A673 (cell line): ENCODE measurements around the gene LRRC43. TPM values are rescaled to one million over a fixed set of nuclear protein-coding genes. Genes with fewer than 3 reads are reported as not detected.
A peak's percentile ranks its signal among the peaks of the same experiment; 100 is the strongest.

Experiments used
- BruUV-seq: library from RNA; stranded (reverse); fragments of 400-500 nt; replicated peaks from 2 replicates; lab custom pipeline; 2021; lab: Mats Ljungman, UMichigan
- CTCF ChIA-PET: fragments of 300-600 bp; sonication (Branson Sonifier 250); formaldehyde crosslinking; loops from one replicate; lab custom pipeline; 2022; ENCODE audit warnings: antibody characterized with exemption; lab: Charles Lee
- POLR2A ChIA-PET: fragments of 300-600 bp; sonication (Branson Sonifier 250); formaldehyde crosslinking; loops from one replicate; lab custom pipeline; 2022; ENCODE audit warnings: antibody characterized with exemption; ENCODE audit not compliant: low non-redundant PET; lab: Charles Lee
- DNase-seq: peaks from one replicate; pipeline ENCODE4 v3.0.0-alpha.2; 2015; ENCODE audit warnings: low spot score
- H3K27ac ChIP-seq: fragments of 200-600 bp; sonication (generic); 2 replicates; pipeline ENCODE4 v1.5.1; 2016; ENCODE audit warnings: mixed run types, low read depth, mild to moderate bottlenecking, mixed read lengths, antibody characterized with exemption, low read length; ENCODE audit not compliant: poor library complexity, severe bottlenecking
- H3K27me3 ChIP-seq: fragments of 200-600 bp; sonication (generic); replicated peaks from 2 replicates; pipeline ENCODE4 v1.6.1; 2017; ENCODE audit warnings: mixed run types, low read depth, mild to moderate bottlenecking, mixed read lengths, antibody characterized with exemption, low read length; ENCODE audit not compliant: insufficient read depth, poor library complexity
- H3K36me3 ChIP-seq: fragments of 200-600 bp; sonication (generic); 2 replicates; pipeline ENCODE4 v1.6.1; 2016; ENCODE audit warnings: mixed run types, mild to moderate bottlenecking, mixed read lengths, antibody characterized with exemption, low read length; ENCODE audit not compliant: insufficient read depth, poor library complexity, severe bottlenecking
- H3K4me1 ChIP-seq: fragments of 200-600 bp; sonication (generic); 2 replicates; pipeline ENCODE4 v1.6.1; 2017; ENCODE audit warnings: mixed run types, mild to moderate bottlenecking, mixed read lengths, antibody characterized with exemption, low read length; ENCODE audit not compliant: insufficient read depth, poor library complexity, severe bottlenecking
- H3K4me3 ChIP-seq: fragments of 200-600 bp; sonication (generic); 2 replicates; pipeline ENCODE4 v1.5.1; 2016; ENCODE audit warnings: low read depth, mixed run types, mild to moderate bottlenecking, mixed read lengths, low read length; ENCODE audit not compliant: poor library complexity, severe bottlenecking
- H3K9me3 ChIP-seq: fragments of 200-600 bp; sonication (generic); 2 replicates; pipeline ENCODE4 v1.6.1; 2016; ENCODE audit warnings: mixed run types, low read depth, mild to moderate bottlenecking, mixed read lengths, antibody characterized with exemption, low read length; ENCODE audit not compliant: poor library complexity, severe bottlenecking
- EZH2 ChIP-seq: fragments of 200-600 bp; sonication (generic); IDR thresholded peaks from 2 replicates; pipeline ENCODE4 v1.6.1; 2017; ENCODE audit warnings: borderline replicate concordance, low read depth, mild to moderate bottlenecking, mixed read lengths, antibody characterized with exemption, low read length; ENCODE audit not compliant: poor library complexity, severe bottlenecking
- intact Hi-C: fragments of 100-400 bp; cut with micrococcal nuclease; formaldehyde crosslinking; loops from one replicate; pipeline ENCODE4 v1.10.0; 2022; ENCODE audit not compliant: unreplicated experiment
- total RNA-seq: library from RNA; stranded (reverse); gene quantifications from 2 replicates; pipeline ENCODE4 v1.2.3, GENCODE V29; 2021
- TF ChIP-seq, protein P1 (sequence below): fragments of 300-800, 200-600 bp; sonication (generic); conservative IDR thresholded peaks from 2 replicates; pipeline ENCODE4 v1.5.1; 2017; ENCODE audit warnings: low read depth, mild to moderate bottlenecking, antibody characterized with exemption, low read length, moderate library complexity, mixed read lengths

The LRRC43 gene
- total RNA-seq, 1 experiment from 2014 or later = not detected

GRCh38 chr12:122189626-122190475, 6.9 kb downstream of the LRRC43 start:
- Histone ChIP-seq H3K9me3 (no peaks in the 10 kb centered on the region), H3K27ac (no peak overlapping the region), H3K27me3 (no peaks in the 10 kb centered on the region), H3K4me1 (no peaks in the 10 kb centered on the region), H3K4me3 (no peak overlapping the region), H3K36me3 (no peaks in the 10 kb centered on the region)
- intact Hi-C loops = loop anchor here (5.0 kb wide), 2 partner anchors 58 to 138 kb away; no protein-coding TSS in a partner anchor
- no TSS peak for BruUV-seq
- POLR2A ChIA-PET = no interaction called here
- no peak for DNase-seq
- TF ChIP-seq, protein P1, sequence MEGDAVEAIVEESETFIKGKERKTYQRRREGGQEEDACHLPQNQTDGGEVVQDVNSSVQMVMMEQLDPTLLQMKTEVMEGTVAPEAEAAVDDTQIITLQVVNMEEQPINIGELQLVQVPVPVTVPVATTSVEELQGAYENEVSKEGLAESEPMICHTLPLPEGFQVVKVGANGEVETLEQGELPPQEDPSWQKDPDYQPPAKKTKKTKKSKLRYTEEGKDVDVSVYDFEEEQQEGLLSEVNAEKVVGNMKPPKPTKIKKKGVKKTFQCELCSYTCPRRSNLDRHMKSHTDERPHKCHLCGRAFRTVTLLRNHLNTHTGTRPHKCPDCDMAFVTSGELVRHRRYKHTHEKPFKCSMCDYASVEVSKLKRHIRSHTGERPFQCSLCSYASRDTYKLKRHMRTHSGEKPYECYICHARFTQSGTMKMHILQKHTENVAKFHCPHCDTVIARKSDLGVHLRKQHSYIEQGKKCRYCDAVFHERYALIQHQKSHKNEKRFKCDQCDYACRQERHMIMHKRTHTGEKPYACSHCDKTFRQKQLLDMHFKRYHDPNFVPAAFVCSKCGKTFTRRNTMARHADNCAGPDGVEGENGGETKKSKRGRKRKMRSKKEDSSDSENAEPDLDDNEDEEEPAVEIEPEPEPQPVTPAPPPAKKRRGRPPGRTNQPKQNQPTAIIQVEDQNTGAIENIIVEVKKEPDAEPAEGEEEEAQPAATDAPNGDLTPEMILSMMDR = no peak
- TF ChIP-seq EZH2 = no peak
- CTCF ChIA-PET = interaction anchor here (0.6 kb wide), 2 partner anchors 164 to 903 kb away, joined by 3 to 4 read pairs; no protein-coding TSS in a partner anchor

DNA sequence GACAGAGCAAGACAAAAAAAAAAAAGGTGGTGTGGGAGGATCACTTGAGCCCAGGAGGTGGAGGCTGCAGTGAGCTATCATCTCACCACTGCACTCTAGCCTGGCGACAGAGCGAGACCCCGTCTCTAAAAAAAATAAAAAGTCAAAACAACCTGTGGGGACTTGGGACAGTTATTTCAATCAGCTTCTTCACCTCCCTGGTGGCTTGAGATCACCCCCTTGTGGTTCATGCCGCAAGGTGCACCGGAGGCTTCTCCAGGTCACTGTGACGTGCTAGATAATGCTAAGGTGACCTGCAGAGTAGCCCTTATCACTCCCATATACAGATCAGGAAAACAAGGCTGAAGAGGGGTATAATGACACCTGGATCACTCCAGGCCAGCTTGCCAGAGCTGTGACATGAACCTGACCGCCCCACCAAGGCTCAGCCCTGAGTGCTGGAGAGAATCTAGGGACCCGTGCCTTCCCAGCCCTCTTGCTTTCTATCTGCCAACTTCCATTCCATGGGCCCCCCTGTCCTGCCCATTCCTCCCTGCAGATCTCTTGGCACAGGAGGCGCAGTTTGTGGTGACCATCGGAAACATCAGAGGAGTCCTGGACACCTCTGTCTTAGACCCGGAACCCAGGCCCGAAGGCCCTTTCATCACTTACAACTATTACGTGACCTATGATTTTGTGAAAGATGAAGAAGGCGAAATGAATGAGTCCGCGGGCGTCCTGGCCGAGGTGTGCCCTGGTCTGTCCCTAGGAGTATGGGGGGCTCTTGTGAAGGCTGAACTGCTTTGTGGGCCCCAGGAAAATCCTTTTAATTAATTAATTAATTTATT, 8.1 kb downstream of the LRRC43 start:
- peak; percentile 73 for DNase-seq
- H3K36me3 ChIP-seq = no peaks in the 10 kb centered on the region
- no peak overlapping the region for H3K27ac ChIP-seq
- ChIA-PET POLR2A (no interaction called here), CTCF (interaction anchor here (0.7 to 2.0 kb wide), 3 partner anchors 15 to 137 kb away, joined by 3 to 10 read pairs (median 9); no protein-coding TSS in a partner anchor)
- H3K9me3 ChIP-seq = no peaks in the 10 kb centered on the region
- BruUV-seq = no TSS peak
- no peak overlapping the region for H3K4me3 ChIP-seq
- TF ChIP-seq EZH2 = no peak
- TF ChIP-seq, protein P1 = peak; percentile 82
- no peaks in the 10 kb centered on the region for H3K4me1 ChIP-seq
- intact Hi-C loops = loop anchor here (5.0 kb wide), 2 partner anchors 59 to 139 kb away; no protein-coding TSS in a partner anchor
- no peaks in the 10 kb centered on the region for H3K27me3 ChIP-seq

DNA sequence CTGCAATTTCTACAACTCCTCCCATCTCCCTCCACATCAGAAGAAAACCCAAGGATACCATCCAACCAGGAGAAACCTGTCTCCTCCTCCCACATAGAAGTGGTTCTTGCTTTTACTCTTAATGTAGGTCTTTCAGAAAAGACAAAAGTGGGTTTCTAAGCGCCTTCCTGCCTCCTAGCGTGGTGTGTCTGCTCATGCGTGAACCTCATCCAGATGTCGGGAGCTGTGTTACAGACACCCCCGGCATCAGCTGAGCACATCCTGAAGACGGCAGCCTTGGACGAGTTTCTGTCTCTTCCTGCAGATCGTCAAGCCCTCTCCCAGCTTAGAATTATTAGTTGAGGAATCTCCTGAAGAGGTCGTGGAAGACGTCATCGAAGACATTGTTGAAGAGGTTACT, 9.5 kb downstream of the LRRC43 start:
- no peak overlapping the region for H3K27ac ChIP-seq
- ChIA-PET POLR2A (interaction anchor here (0.5 kb wide), 1 partner anchor 182 kb away, joined by 8 read pairs; no protein-coding TSS in a partner anchor), CTCF (interaction anchor here (2.0 kb wide), 1 partner anchor 138 kb away, joined by 9 read pairs; no protein-coding TSS in a partner anchor)
- H3K36me3 ChIP-seq = no peaks in the 10 kb centered on the region
- no peak for TF ChIP-seq EZH2
- TF ChIP-seq, protein P1 = no peak
- DNase-seq = no peak
- BruUV-seq = no TSS peak
- no peaks in the 10 kb centered on the region for H3K9me3 ChIP-seq
- intact Hi-C loops = loop anchor here (5.0 kb wide), 2 partner anchors 60 to 140 kb away; no protein-coding TSS in a partner anchor
- H3K4me3 ChIP-seq = no peak overlapping the region
- no peaks in the 10 kb centered on the region for H3K4me1 ChIP-seq
- no peaks in the 10 kb centered on the region for H3K27me3 ChIP-seq
